ENCODE measurements around the gene CYS1.
"Not testable (repeated sequence)": the region's sequence is repeated elsewhere in the genome, so short reads cannot be mapped to it uniquely, and the experiment has no call there.

The CYS1 gene

GRCh38 chr2:10031886-10032745 lies 48.1 kb downstream of the CYS1 start:
- no peak for DNase-seq

GRCh38 chr2:10030798-10031197 lies 49.4 kb downstream of the CYS1 start:
- not testable (repeated sequence) for DNase-seq

- DNase-seq: no peak
Measured at GRCh38 chr2:10030311-10030736, 49.9 kb downstream of the CYS1 start.

GRCh38 chr2:10029875-10030223 lies 50.4 kb downstream of the CYS1 start:
- no peak for DNase-seq

GRCh38 chr2:10028988-10029874 lies 51.0 kb downstream of the CYS1 start:
- DNase-seq: peak in 1 of 58 donors; percentile 14

- no peak for DNase-seq
Measured at GRCh38 chr2:10028407-10028987, 51.7 kb downstream of the CYS1 start.

GRCh38 chr2:10027660-10028330 lies 52.4 kb downstream of the CYS1 start:
- no peak for DNase-seq

- DNase-seq: no peak
Measured at GRCh38 chr2:10026940-10027569, 53.2 kb downstream of the CYS1 start.

GRCh38 chr2:10022966-10023662 lies 57.1 kb downstream of the CYS1 start:
- DNase-seq: no peak

DNA sequence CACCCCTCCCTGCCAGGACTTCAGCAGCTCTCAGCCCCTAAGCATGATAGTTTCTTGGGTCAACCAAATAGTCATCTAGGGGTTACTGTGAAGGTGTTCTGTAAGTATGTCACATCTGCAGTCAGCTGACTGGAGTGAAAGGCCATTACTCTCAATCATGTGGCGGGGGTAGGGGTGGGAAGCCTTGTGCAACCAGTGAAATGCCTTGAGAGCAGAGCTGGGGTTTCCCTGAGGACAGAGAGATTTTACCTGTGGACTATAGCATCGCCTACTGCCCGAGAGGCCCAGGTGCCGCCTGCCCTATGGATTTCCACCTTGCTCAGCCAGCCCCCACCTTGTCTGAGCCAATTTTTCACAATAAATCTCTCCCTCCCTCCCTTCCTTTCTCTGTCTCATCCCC lies 57.8 kb downstream of the CYS1 start:
- DNase-seq: no peak

- DNase-seq: no peak
Measured at GRCh38 chr2:10022041-10022421, 58.2 kb downstream of the CYS1 start.

DNA sequence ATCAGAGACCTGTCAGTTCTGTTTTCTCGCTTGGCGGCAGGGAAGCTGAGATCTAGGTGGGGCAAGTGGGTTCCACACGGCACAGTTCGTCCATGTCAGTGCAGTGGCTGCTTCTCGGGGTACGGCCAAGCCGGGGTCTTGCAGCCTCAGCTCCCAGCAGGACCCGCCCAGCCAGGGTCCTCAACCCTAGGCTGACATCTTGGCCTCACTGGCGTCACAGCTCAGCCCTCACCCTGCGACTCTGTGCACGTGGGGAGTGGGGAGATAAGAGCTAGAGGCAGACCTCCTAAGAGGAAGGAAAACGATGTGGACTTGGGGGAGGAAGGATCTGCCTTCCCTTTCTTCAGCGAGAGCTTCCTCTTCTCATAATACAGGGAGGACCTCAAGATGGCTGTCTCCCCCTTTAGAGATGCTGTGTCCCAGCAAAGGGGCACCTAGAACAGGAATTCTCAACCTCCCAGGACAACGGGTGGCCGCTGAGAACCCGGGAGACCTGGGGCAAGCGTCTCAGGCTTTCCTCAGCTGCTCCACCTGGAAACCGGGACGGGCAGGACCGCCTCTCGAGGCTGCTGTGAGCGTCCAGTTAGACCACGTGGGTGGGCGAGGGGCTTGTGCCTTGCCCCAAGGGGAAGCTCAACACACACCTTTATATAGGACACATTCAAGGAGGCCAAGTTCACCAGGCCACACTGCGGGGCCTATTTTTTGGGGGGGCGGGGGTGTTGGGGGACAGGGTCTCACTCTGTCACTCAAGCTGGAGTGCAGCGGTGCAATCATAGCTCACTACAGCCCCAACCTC lies 60.4 kb downstream of the CYS1 start:
- DNase-seq: no peak

DNA sequence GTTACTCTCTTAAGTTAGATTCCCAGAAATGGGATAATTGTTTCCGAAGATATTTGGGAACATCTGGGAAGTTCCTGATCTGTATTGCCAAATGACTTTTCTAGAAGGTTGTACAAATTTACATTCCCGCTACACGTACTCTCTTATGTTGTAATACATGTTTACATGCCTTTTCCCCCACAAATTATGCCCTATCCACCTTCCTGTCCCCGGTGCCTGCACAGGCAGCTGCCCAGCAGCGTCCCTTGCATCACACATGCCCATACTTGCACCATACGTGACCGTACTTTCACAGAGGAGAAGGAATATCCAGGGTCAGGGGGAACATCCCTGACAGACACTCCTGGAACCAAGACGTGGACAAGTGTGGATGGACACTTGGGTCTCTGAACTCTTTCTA lies 61.0 kb downstream of the CYS1 start:
- DNase-seq: no peak

DNA sequence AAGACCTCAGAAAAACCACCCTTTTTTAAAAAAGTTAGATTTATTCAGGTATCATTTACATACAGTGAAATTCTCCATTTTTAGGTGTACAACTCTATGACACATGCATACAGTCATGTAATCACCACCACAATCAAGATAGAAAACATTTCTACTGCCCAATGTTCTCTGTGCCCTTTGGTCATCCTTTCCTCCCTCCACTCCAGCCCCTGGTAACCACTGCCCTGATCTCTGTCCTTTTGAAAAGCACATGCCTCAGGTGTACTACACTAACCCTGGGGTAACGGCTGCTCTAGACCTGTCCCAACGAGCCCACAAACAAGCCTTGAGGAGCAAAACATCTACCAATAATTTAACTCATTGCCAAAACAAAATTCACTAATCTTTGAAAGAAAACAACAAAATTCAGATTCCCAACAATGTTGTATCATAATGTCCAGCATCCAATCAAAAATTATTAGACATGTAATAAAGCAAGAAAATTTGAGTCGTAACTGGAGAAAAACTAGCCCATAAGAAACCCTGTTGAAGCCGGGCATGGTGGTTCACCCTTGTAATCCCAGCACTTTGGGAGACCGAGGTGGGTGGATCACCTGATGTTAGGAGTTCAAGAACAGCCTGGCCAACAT lies 62.8 kb downstream of the CYS1 start:
- DNase-seq: no peak

DNA sequence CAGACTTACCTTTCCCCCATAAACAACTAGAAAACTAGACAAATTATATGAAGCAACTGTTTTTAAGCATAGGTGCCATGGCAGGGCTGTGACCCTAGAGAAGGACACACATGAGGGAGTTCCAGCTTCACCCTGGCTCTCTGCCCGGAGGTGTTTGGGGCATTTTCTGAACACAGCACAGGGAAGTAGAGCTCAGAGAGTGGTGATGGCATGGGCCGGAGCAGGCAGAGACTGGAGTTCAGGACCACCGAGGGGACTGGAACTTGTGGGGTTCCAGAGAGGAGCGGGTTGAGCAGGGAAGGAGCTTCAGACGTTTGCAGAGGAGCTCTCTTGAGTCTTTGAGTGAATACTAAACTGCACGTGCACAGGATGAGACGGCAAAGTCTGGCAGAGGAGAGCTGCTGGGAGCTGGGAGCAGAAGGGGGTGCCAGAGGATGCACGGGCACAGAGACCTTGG lies 63.4 kb downstream of the CYS1 start:
- DNase-seq: no peak

GRCh38 chr2:10016001-10016801 lies 64.0 kb downstream of the CYS1 start:
- no peak for DNase-seq

- not testable (repeated sequence) for DNase-seq
Measured at GRCh38 chr2:10015376-10015989, 64.7 kb downstream of the CYS1 start.
